ENCODE results near the gene TRIM58.

The TRIM58 gene

GRCh38 chr1:247884797-247885413 lies 27.9 kb downstream of the TRIM58 start:
- no peak for DNase-seq (ENCODE audit: low read depth)

- DNase-seq (ENCODE audit: low read depth) = no peak
These were observed 38.2 kb downstream of the TRIM58 start, which contains the start of gene OR2W3 for GRCh38 chr1:247895163-247895637. OR2W3 (plus strand) TSS chr1:247895587; CDS start chr1:247895587, 0 bp downstream.

- no peak for DNase-seq (ENCODE audit: low read depth)
These were observed 39.0 kb downstream of the TRIM58 start for GRCh38 chr1:247895976-247896375.

- DNase-seq (ENCODE audit: low read depth) = no peak
These were observed 47.1 kb downstream of the TRIM58 start for GRCh38 chr1:247904122-247904521.

- DNase-seq (ENCODE audit: low read depth) = no peak
These were observed 48.2 kb downstream of the TRIM58 start for GRCh38 chr1:247905181-247905580.

GRCh38 chr1:247905910-247906503 lies 49.0 kb downstream of the TRIM58 start:
- no peak for DNase-seq (ENCODE audit: low read depth)

- no peak for DNase-seq (ENCODE audit: low read depth)
These were observed 49.6 kb downstream of the TRIM58 start for GRCh38 chr1:247906504-247907047.

GRCh38 chr1:247908766-247909165 lies 51.8 kb downstream of the TRIM58 start:
- no peak for DNase-seq (ENCODE audit: low read depth)

- DNase-seq (ENCODE audit: low read depth) = no peak
These were observed 56.8 kb downstream of the TRIM58 start for GRCh38 chr1:247913786-247914185.

GRCh38 chr1:247914941-247915662 lies 58.1 kb downstream of the TRIM58 start:
- no peak for DNase-seq (ENCODE audit: low read depth)

GRCh38 chr1:247919952-247920351 lies 63.0 kb downstream of the TRIM58 start, which contains the start of gene OR2T8:
OR2T8 (plus strand) TSS chr1:247920252; CDS start chr1:247921018, 766 bp downstream.
- no peak for DNase-seq (ENCODE audit: low read depth)

- DNase-seq (ENCODE audit: low read depth) = no peak
These were observed 67.0 kb downstream of the TRIM58 start for GRCh38 chr1:247923941-247924340.

GRCh38 chr1:247924868-247925267 lies 67.9 kb downstream of the TRIM58 start, which contains the start of gene OR2AJ1:
OR2AJ1 (plus strand) TSS chr1:247924889; CDS start chr1:247933769, 8,880 bp downstream.
- DNase-seq (ENCODE audit: low read depth) = no peak

All from stimulated activated CD8-positive, alpha-beta memory T cell treated with anti-CD3 and anti-CD28 coated beads, Interleukin-4, amount 100 ng/mL, for 24 hours (primary cell).